ENCODE data around the gene RTBDN.

DNA sequence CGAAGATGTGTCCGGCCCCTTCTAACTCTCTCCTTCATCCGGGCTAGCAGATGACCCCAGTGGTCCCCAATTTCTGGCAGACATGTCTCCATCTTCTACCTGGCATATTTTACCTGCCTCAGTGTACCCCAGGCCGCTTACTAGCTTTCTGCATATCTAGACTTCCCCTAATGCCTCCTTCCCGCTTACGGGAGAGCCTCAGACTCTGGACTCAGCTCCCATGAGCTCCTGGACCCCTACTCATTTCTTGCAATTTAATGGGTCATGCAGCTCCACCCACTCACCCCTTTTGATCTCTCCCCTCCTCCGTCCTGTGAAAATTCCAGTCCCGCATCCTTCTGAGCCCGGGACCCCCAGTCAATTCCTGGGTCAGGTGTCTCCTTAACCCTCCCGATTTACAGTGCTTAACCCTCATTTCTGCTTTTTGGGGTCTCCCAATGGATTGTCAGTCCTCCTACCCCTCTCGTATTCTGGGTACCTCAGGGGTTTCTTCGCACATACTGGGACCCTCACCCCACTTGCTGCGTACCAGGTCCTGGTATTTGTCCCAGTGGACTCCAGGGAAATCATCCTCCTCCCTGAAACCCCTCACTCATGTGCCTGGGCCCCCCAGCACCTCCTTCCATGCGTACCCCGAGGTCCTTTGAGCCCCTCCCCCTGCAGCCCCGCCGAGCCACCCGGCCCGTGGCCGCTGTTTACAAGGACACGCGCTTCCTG is 43.6 kb downstream of the RTBDN start:
- TF ChIP-seq, protein P1, sequence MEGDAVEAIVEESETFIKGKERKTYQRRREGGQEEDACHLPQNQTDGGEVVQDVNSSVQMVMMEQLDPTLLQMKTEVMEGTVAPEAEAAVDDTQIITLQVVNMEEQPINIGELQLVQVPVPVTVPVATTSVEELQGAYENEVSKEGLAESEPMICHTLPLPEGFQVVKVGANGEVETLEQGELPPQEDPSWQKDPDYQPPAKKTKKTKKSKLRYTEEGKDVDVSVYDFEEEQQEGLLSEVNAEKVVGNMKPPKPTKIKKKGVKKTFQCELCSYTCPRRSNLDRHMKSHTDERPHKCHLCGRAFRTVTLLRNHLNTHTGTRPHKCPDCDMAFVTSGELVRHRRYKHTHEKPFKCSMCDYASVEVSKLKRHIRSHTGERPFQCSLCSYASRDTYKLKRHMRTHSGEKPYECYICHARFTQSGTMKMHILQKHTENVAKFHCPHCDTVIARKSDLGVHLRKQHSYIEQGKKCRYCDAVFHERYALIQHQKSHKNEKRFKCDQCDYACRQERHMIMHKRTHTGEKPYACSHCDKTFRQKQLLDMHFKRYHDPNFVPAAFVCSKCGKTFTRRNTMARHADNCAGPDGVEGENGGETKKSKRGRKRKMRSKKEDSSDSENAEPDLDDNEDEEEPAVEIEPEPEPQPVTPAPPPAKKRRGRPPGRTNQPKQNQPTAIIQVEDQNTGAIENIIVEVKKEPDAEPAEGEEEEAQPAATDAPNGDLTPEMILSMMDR (IDR thresholded peaks at IDR 0.05 in 2 of 3, conservative IDR thresholded peaks at IDR 0.05 in 1 of 3; ENCODE audit: control insufficient read depth in 2 of 3, extremely low read depth in 1 of 3, insufficient read depth in 1 of 3, low read depth in 3 of 3, low read length in 3 of 3): no peak
- TF ChIP-seq POLR2A (IDR thresholded peaks at IDR 0.05; ENCODE audit: low read depth, low read length): no peak
- TF ChIP-seq CREB1 (IDR thresholded peaks at IDR 0.05; ENCODE audit: low read depth): no peak
- TF ChIP-seq CEBPB (IDR thresholded peaks at IDR 0.05; ENCODE audit: borderline replicate concordance in 1 of 2, low read depth in 2 of 2, low read length in 2 of 2): no peak
